ENCODE results near the gene ETS2. TPM values are rescaled to one million over a fixed set of nuclear protein-coding genes. Genes with fewer than 3 reads are reported as not detected.

The ETS2 gene
- polyA plus RNA-seq, 2 donors, result 33.6 to 53.3 TPM

DNA sequence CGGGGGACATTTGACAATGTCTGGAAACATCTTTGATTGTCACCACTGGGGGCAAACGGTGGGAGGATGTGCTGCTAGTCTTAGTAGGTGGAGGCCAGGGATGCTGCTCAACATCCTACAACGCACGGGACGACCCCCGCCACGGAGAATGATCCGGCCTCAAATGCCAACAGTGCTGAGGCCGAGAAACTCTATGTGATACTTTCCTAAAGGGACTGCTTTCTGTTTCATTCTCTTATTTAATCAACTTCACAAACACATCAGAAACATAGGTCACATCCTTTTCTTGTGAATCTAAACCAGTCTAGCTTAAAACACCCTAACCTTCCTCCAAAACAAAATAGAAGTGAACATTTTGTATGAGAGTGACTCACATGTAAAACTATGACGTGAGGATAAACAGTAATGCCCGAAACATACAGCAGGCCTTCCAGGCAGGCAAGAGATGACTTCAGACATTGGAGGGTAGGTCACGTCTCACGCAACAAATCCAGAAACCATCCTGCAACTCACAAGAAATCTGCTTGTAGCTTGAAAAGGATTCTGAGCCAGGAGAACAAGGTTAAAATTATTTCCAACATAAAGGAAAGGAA, 37.2 kb upstream of the ETS2 start:
- no peaks in the 10 kb centered on the region for H3K9me3 ChIP-seq (ENCODE audit: control insufficient read depth in 2 of 2, insufficient read depth in 1 of 2, low read depth in 1 of 2, low read length in 1 of 2)
- no peaks in the 10 kb centered on the region for H3K27me3 ChIP-seq (ENCODE audit: control insufficient read depth in 1 of 2, insufficient read depth in 2 of 2, low read length in 2 of 2)
- H3K4me3 ChIP-seq (ENCODE audit: low read depth in 1 of 2, low read length in 2 of 2), result no peak overlapping the region
- H3K36me3 ChIP-seq (ENCODE audit: control insufficient read depth in 2 of 2, insufficient read depth in 2 of 2, low read length in 1 of 2), result no peaks in the 10 kb centered on the region
- H3K27ac ChIP-seq (ENCODE audit: low read depth in 2 of 2, low read length in 1 of 2), result peak overlapping the region in 1 of 2 donors; percentile 66
- 62 to 67% methylated on average over 13 of the region's 13 CpGs for WGBS, 2 donors
- H3K4me1 ChIP-seq (ENCODE audit: control insufficient read depth in 2 of 2, insufficient read depth in 2 of 2, low read length in 1 of 2), result peaks cover 5 to 6% of the 10 kb centered on the region in 2 donors

DNA sequence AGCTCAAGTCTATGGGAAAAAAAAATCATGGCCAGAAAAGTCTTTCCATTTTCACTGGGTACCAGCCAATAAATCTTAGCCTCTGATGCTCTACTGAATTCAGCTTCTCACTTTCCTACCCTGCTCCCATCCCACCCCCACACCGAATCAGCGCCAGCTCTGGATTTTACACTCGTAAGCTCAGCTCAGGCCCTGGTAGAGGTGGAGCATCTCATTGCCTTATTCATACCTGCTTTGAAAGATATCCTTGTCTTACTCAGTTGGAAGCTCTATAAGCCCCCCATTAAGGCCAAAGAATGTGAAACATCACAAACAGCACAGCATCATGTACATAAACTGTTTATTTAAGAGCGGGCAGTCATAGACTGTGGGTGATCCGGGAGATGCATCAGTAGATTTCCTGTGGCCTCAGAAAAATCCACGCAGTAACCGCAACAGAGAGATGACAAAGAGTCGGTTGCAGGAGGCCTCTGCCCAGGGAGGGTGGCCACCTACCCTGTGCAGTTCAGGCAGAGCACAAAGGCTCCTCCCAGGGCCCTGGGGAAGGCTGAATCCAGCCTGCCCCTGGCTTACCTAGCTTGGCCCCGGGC, 36.4 kb upstream of the ETS2 start:
- H3K4me1 ChIP-seq (ENCODE audit: control insufficient read depth in 2 of 2, insufficient read depth in 2 of 2, low read length in 1 of 2), result peaks cover 5 to 6% of the 10 kb centered on the region in 2 donors
- 69 to 75% methylated on average over 9 of the region's 9 CpGs for WGBS, 2 donors
- H3K27ac ChIP-seq (ENCODE audit: low read depth in 2 of 2, low read length in 1 of 2), result peak overlapping the region in 1 of 2 donors; percentile 38
- H3K4me3 ChIP-seq (ENCODE audit: low read depth in 1 of 2, low read length in 2 of 2), result no peak overlapping the region
- H3K36me3 ChIP-seq (ENCODE audit: control insufficient read depth in 2 of 2, insufficient read depth in 2 of 2, low read length in 1 of 2), result no peaks in the 10 kb centered on the region
- H3K27me3 ChIP-seq (ENCODE audit: control insufficient read depth in 1 of 2, insufficient read depth in 2 of 2, low read length in 2 of 2), result no peaks in the 10 kb centered on the region
- no peaks in the 10 kb centered on the region for H3K9me3 ChIP-seq (ENCODE audit: control insufficient read depth in 2 of 2, insufficient read depth in 1 of 2, low read depth in 1 of 2, low read length in 1 of 2)

DNA sequence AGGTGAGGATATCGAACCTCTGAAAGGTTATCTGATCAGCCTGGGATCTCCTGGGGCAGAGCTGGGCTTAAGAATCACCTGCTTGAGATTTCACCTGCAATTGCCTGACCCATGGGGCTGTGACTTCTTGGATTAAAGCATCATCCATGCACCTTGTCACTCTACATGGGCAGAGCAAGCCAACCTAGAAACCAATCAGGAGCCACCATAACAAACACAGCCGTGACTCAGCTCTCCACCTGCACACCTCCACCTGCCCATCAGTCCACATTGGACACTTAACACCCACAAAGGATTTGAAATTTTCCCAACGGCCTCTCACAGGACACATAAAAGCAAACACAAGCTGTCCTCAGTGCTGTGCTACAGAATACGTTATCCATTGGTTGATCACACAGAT, 35.1 kb upstream of the ETS2 start:
- WGBS, 2 donors, result 82 to 89% methylated on average over 4 of the region's 4 CpGs
- Histone ChIP-seq H3K27ac (ENCODE audit: low read depth in 2 of 2, low read length in 1 of 2) (no peak overlapping the region), H3K27me3 (ENCODE audit: control insufficient read depth in 1 of 2, insufficient read depth in 2 of 2, low read length in 2 of 2) (no peaks in the 10 kb centered on the region), H3K36me3 (ENCODE audit: control insufficient read depth in 2 of 2, insufficient read depth in 2 of 2, low read length in 1 of 2) (no peaks in the 10 kb centered on the region), H3K9me3 (ENCODE audit: control insufficient read depth in 2 of 2, insufficient read depth in 1 of 2, low read depth in 1 of 2, low read length in 1 of 2) (no peaks in the 10 kb centered on the region), H3K4me3 (ENCODE audit: low read depth in 1 of 2, low read length in 2 of 2) (no peak overlapping the region), H3K4me1 (ENCODE audit: control insufficient read depth in 2 of 2, insufficient read depth in 2 of 2, low read length in 1 of 2) (peaks cover 5 to 6% of the 10 kb centered on the region in 2 donors)

DNA sequence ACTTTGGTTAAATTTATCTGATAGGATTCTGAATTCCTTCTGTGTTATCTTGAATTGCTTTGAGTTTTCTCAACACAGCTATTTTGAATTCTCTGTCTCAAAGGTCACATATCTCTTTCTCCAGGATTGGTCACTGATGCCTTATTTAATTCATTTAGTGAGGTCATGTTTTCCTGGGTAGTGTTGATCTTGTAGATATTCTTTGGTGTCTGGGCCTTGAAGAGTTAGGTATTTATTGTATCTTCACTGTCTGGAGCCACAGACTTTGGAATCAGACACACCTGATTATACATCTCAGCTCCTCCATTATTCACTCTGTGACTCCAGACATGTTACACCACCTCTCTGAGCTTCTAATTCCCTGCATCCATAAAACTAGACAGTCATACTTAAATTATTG, 34.2 kb upstream of the ETS2 start:
- no peak overlapping the region for H3K4me3 ChIP-seq (ENCODE audit: low read depth in 1 of 2, low read length in 2 of 2)
- H3K9me3 ChIP-seq (ENCODE audit: control insufficient read depth in 2 of 2, insufficient read depth in 1 of 2, low read depth in 1 of 2, low read length in 1 of 2), result no peaks in the 10 kb centered on the region
- H3K27ac ChIP-seq (ENCODE audit: low read depth in 2 of 2, low read length in 1 of 2), result no peak overlapping the region
- H3K27me3 ChIP-seq (ENCODE audit: control insufficient read depth in 1 of 2, insufficient read depth in 2 of 2, low read length in 2 of 2), result no peaks in the 10 kb centered on the region
- H3K4me1 ChIP-seq (ENCODE audit: control insufficient read depth in 2 of 2, insufficient read depth in 2 of 2, low read length in 1 of 2), result peaks cover 5 to 6% of the 10 kb centered on the region in 2 donors
- H3K36me3 ChIP-seq (ENCODE audit: control insufficient read depth in 2 of 2, insufficient read depth in 2 of 2, low read length in 1 of 2), result no peaks in the 10 kb centered on the region

DNA sequence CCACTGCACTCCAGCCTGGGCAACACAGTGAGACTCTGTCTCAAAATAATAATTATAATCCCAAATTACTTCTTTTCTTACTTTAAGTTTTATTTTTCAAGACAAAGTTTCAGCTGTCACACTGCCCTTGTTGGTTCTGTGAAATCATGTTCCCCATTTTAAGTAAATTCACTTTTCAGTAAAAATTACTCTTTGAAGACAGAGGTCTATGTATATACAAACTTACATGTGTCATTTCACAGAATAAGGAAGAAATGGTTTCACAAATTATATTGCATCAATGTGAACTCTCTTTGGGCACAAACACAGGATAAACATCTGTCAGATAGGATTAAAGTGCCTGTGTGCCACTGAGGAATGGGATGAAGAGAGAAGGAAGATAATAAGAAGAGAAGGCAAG, 33.1 kb upstream of the ETS2 start:
- Histone ChIP-seq H3K27me3 (ENCODE audit: control insufficient read depth in 1 of 2, insufficient read depth in 2 of 2, low read length in 2 of 2) (no peaks in the 10 kb centered on the region), H3K36me3 (ENCODE audit: control insufficient read depth in 2 of 2, insufficient read depth in 2 of 2, low read length in 1 of 2) (no peaks in the 10 kb centered on the region), H3K4me1 (ENCODE audit: control insufficient read depth in 2 of 2, insufficient read depth in 2 of 2, low read length in 1 of 2) (peaks cover 4 to 5% of the 10 kb centered on the region in 2 donors), H3K27ac (ENCODE audit: low read depth in 2 of 2, low read length in 1 of 2) (peak overlapping the region in 1 of 2 donors; percentile 77), H3K4me3 (ENCODE audit: low read depth in 1 of 2, low read length in 2 of 2) (no peak overlapping the region), H3K9me3 (ENCODE audit: control insufficient read depth in 2 of 2, insufficient read depth in 1 of 2, low read depth in 1 of 2, low read length in 1 of 2) (no peaks in the 10 kb centered on the region)

DNA sequence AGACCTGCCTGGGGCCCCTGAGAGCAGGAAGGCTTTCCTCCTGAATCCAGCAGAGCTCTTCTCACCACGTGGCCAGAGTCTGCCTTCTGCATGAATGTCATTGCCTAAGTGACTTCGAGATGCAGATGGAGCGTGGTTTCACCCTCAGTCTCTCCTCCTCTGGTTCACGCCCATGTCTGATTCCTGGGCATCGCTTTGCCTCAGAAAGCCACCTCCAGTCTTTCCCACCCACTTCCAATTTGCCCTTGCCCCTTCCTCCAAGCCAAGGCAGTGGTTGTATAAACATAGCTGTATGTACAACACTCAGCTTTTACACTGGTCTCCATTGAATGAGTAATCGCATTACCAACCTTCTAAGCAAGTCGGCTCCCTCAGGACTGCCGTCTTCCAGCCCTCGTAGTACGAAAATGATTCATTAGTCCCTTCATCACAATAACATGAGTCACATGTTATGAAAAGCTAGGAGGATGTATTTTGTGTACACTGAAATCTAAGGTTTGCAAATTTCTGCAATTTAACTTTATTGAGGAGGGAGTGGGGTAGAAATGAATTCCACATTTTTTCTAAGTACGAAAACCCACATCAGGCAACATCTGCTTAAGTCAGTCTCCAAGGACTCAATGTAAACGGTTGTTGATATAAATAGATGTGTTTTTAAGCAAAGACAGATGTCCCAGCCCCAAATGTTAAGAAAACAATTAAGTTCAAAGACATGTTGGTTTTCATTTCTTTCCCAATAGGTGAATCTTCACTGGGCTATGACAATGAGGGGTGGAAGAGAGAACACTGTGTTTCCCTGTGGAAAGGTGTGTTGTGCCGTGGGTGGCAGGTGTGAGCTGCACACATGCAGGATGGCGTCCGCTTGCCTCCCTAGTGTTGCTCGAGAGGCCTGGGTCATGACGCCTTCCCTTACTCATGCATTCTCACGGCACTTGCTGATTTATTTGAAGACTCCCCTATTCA, 32.3 kb upstream of the ETS2 start:
- peak overlapping the region; percentile 59 to 77 for H3K27ac ChIP-seq (ENCODE audit: low read depth in 2 of 2, low read length in 1 of 2)
- no peak overlapping the region for H3K4me3 ChIP-seq (ENCODE audit: low read depth in 1 of 2, low read length in 2 of 2)
- H3K36me3 ChIP-seq (ENCODE audit: control insufficient read depth in 2 of 2, insufficient read depth in 2 of 2, low read length in 1 of 2), result no peaks in the 10 kb centered on the region
- H3K4me1 ChIP-seq (ENCODE audit: control insufficient read depth in 2 of 2, insufficient read depth in 2 of 2, low read length in 1 of 2), result peaks cover 4 to 5% of the 10 kb centered on the region in 2 donors
- H3K9me3 ChIP-seq (ENCODE audit: control insufficient read depth in 2 of 2, insufficient read depth in 1 of 2, low read depth in 1 of 2, low read length in 1 of 2), result no peaks in the 10 kb centered on the region
- no peaks in the 10 kb centered on the region for H3K27me3 ChIP-seq (ENCODE audit: control insufficient read depth in 1 of 2, insufficient read depth in 2 of 2, low read length in 2 of 2)
- WGBS, 2 donors, result 57 to 68% methylated on average over 18 of the region's 18 CpGs

DNA sequence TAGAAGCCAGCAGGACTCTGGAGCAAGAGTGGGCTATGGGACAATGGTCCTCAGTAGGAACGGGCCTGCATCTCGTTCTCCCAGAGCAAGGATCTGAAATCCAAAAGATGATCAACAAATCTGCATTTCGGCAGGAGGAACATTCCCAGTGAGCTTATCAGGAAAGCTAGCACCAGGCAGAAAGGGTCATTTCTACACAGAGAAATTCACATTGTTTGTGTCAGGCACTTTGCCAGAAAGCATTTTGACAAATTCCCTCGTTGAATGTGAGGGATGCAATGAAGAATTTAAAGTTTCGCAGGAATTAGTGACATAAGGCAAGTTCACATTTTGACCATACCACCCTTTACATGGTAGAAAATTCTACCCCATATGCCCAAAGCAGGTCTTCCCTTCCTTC, 31.6 kb upstream of the ETS2 start:
- Histone ChIP-seq H3K36me3 (ENCODE audit: control insufficient read depth in 2 of 2, insufficient read depth in 2 of 2, low read length in 1 of 2) (no peaks in the 10 kb centered on the region), H3K9me3 (ENCODE audit: control insufficient read depth in 2 of 2, insufficient read depth in 1 of 2, low read depth in 1 of 2, low read length in 1 of 2) (no peaks in the 10 kb centered on the region), H3K4me1 (ENCODE audit: control insufficient read depth in 2 of 2, insufficient read depth in 2 of 2, low read length in 1 of 2) (peaks cover 4 to 5% of the 10 kb centered on the region in 2 donors), H3K27ac (ENCODE audit: low read depth in 2 of 2, low read length in 1 of 2) (peak overlapping the region in 1 of 2 donors; percentile 6), H3K27me3 (ENCODE audit: control insufficient read depth in 1 of 2, insufficient read depth in 2 of 2, low read length in 2 of 2) (no peaks in the 10 kb centered on the region), H3K4me3 (ENCODE audit: low read depth in 1 of 2, low read length in 2 of 2) (no peak overlapping the region)
- 77 to 85% methylated on average over 5 of the region's 5 CpGs for WGBS, 2 donors

DNA sequence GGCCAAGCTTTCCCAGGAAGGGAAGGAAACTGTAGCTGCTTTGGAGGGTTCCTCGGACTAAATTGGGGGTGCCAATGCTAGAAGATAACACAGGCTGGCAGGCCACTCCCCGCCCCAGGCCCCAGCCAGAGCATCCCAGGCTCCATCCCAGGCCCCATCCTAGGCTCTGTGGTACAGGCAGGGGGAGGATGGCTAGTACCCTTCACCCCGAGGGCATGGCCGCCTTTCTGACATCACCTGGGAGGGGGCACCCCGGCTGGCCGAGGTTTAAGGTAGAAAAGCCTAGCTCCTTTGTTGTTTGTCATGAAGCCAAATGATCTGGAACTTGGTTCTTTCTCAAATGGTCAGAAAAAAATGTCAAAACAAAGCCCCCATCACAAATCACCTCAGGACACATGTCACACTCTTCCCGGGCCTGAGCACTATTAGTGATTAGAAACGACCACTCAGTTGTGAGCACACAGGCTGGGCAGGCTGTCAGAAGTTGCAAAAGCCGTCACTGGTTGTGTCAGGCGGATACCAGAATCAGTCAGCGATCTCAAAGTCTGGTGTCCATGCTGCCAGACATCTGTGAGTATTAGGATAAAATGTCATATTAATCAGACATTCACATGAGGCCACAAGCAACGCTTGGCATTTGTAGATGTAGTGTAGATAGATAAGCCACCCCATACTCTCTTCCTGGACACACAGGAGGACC, 31.0 kb upstream of the ETS2 start:
- WGBS, 2 donors, result 85 to 86% methylated on average over 12 of the region's 12 CpGs
- Histone ChIP-seq H3K27ac (ENCODE audit: low read depth in 2 of 2, low read length in 1 of 2) (no peak overlapping the region), H3K9me3 (ENCODE audit: control insufficient read depth in 2 of 2, insufficient read depth in 1 of 2, low read depth in 1 of 2, low read length in 1 of 2) (no peaks in the 10 kb centered on the region), H3K36me3 (ENCODE audit: control insufficient read depth in 2 of 2, insufficient read depth in 2 of 2, low read length in 1 of 2) (no peaks in the 10 kb centered on the region), H3K4me3 (ENCODE audit: low read depth in 1 of 2, low read length in 2 of 2) (no peak overlapping the region), H3K4me1 (ENCODE audit: control insufficient read depth in 2 of 2, insufficient read depth in 2 of 2, low read length in 1 of 2) (peaks cover 0 to 4% of the 10 kb centered on the region in 2 donors), H3K27me3 (ENCODE audit: control insufficient read depth in 1 of 2, insufficient read depth in 2 of 2, low read length in 2 of 2) (no peaks in the 10 kb centered on the region)

DNA sequence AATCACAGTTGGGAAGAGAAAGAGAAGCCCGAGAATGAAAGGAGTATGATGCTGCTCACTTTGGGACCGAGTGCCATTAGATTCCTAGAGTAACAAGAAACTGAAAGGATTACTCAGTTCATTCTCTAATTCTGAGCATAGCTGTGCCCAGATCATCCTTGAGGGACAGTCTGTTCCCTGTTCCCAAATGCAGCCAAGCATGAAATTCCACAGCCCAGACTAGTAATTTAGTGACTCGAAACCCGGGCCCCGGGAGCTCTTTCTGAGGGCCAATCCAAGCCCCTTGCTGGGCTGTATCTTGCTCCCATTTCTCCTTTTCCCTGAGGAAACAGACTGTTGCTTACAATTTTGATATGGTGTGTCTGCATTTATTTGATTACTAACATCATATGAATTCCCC, 30.0 kb upstream of the ETS2 start:
- Histone ChIP-seq H3K27me3 (ENCODE audit: control insufficient read depth in 1 of 2, insufficient read depth in 2 of 2, low read length in 2 of 2) (no peaks in the 10 kb centered on the region), H3K36me3 (ENCODE audit: control insufficient read depth in 2 of 2, insufficient read depth in 2 of 2, low read length in 1 of 2) (no peaks in the 10 kb centered on the region), H3K9me3 (ENCODE audit: control insufficient read depth in 2 of 2, insufficient read depth in 1 of 2, low read depth in 1 of 2, low read length in 1 of 2) (no peaks in the 10 kb centered on the region), H3K27ac (ENCODE audit: low read depth in 2 of 2, low read length in 1 of 2) (no peak overlapping the region), H3K4me3 (ENCODE audit: low read depth in 1 of 2, low read length in 2 of 2) (no peak overlapping the region), H3K4me1 (ENCODE audit: control insufficient read depth in 2 of 2, insufficient read depth in 2 of 2, low read length in 1 of 2) (peaks cover 0 to 4% of the 10 kb centered on the region in 2 donors)
- WGBS, 2 donors, result 74 to 81% methylated on average over 5 of the region's 5 CpGs
